ACC112 (cell line): Measurements from ENCODE around the gene AFG1L.
"Not testable (repeated sequence)": the region's sequence is repeated elsewhere in the genome, so short reads cannot be mapped to it uniquely, and the experiment has no call there.

Source experiments
- H2AFZ ChIP-seq: fragments of 200-600 bp; sonication (generic); one replicate; pipeline ENCODE4 v1.6.0; 2017; ENCODE audit warnings: antibody characterized with exemption, low read length; ENCODE audit not compliant: unreplicated experiment
- H3K27ac ChIP-seq: fragments of 200-600 bp; sonication (generic); 2 replicates; pipeline ENCODE4 v1.5.1; 2014; ENCODE audit warnings: low read depth, mild to moderate bottlenecking, antibody characterized with exemption, low read length, moderate library complexity
- H3K27me3 ChIP-seq: fragments of 200-600 bp; sonication (generic); 2 replicates; pipeline ENCODE4 v1.6.1; 2014; ENCODE audit warnings: mild to moderate bottlenecking, antibody characterized with exemption, low read length, moderate library complexity, mixed read lengths; ENCODE audit not compliant: insufficient read depth
- H3K36me3 ChIP-seq: fragments of 200-600 bp; sonication (generic); 2 replicates; pipeline ENCODE4 v1.6.1; 2016; ENCODE audit warnings: mild to moderate bottlenecking, antibody characterized with exemption, low read length, moderate library complexity, mixed read lengths; ENCODE audit not compliant: insufficient read depth
- H3K4me1 ChIP-seq: fragments of 200-600 bp; sonication (generic); one replicate; pipeline ENCODE4 v1.6.1; 2016; ENCODE audit warnings: low read length, mixed read lengths; ENCODE audit not compliant: insufficient read depth, unreplicated experiment, control insufficient read depth
- H3K4me3 ChIP-seq: fragments of 200-600 bp; sonication (generic); 2 replicates; pipeline ENCODE4 v1.5.1; 2014; ENCODE audit warnings: mild to moderate bottlenecking, low read depth, low read length
- H3K79me2 ChIP-seq: fragments of 200-600 bp; sonication (generic); one replicate; pipeline ENCODE4 v1.6.0; 2016; ENCODE audit warnings: low read length; ENCODE audit not compliant: control insufficient read depth, unreplicated experiment, insufficient read depth

AFG1L gene

GRCh38 chr6:108365478-108365877, 70.6 kb downstream of the AFG1L start:
- no peak overlapping the region for H2AFZ ChIP-seq
- H3K27me3 ChIP-seq, result no peaks in the 10 kb centered on the region
- H3K27ac ChIP-seq, result no peak overlapping the region
- no peaks in the 10 kb centered on the region for H3K79me2 ChIP-seq
- no peaks in the 10 kb centered on the region for H3K36me3 ChIP-seq
- no peak overlapping the region for H3K4me3 ChIP-seq
- no peaks in the 10 kb centered on the region for H3K4me1 ChIP-seq

- no peak overlapping the region for H3K27ac ChIP-seq
- H2AFZ ChIP-seq, result no peak overlapping the region
- no peak overlapping the region for H3K4me3 ChIP-seq
- H3K79me2 ChIP-seq, result no peaks in the 10 kb centered on the region
- no peaks in the 10 kb centered on the region for H3K36me3 ChIP-seq
- H3K27me3 ChIP-seq, result no peaks in the 10 kb centered on the region
- no peaks in the 10 kb centered on the region for H3K4me1 ChIP-seq
Measured at GRCh38 chr6:108366236-108366635, 71.4 kb downstream of the AFG1L start.

DNA sequence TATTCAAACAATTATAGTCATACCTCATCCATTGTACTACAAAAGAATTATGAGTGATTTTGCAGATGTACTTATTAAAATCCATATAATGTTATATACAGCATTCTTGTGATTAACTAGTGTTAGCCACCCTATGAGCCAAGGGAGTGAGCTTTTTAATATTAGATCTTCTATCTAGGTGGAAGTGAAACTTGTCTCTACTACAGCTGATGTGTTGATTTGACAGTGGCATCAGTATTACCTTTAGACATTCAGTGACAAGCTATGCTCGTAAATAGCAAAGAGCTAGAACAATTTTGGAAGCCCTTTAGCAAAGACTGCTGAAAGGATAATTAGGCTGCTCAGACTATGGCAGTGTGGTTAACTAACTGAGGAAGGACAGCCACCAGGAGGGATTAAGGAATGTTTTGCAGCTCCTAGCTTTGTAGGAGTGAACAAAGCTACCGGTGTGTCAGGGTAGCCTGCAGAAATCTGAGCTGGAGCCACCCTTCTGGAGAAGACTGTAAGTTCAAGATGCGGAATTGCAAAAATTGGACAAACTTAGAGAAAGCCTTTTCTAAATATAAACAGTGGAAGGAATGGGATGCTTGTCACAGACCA, 73.7 kb downstream of the AFG1L start:
- Histone ChIP-seq H3K27me3 (no peaks in the 10 kb centered on the region), H3K36me3 (no peaks in the 10 kb centered on the region), H3K79me2 (no peaks in the 10 kb centered on the region)

DNA sequence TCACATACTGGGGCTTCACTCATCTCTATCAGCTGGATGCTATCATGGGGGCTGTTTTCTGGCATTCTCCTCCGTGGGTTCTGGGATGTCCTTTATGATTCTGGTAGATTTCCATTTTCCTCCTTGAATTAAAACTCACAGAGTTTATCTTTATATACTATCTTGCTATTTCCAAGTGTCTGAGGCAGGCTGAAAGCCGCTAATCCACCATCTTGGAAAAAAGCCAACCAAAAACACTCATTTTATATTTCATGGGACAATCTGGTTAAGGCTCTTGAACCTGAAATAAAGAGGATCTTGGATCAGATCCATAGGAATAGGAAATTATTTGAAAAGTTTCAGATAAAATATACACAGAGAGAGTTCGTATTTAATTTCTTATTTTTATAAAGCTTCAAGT, 86.0 kb downstream of the AFG1L start:
- H2AFZ ChIP-seq, result no peak overlapping the region
- H3K27ac ChIP-seq, result no peak overlapping the region
- no peaks in the 10 kb centered on the region for H3K79me2 ChIP-seq
- no peak overlapping the region for H3K4me3 ChIP-seq
- no peaks in the 10 kb centered on the region for H3K27me3 ChIP-seq
- no peaks in the 10 kb centered on the region for H3K36me3 ChIP-seq
- H3K4me1 ChIP-seq, result no peaks in the 10 kb centered on the region

More for the DNA sequence above, 73.7 kb downstream of the AFG1L start:
- Histone ChIP-seq H3K4me1 (no peaks in the 10 kb centered on the region), H3K27ac (no peak overlapping the region), H2AFZ (no peak overlapping the region), H3K4me3 (no peak overlapping the region)

DNA sequence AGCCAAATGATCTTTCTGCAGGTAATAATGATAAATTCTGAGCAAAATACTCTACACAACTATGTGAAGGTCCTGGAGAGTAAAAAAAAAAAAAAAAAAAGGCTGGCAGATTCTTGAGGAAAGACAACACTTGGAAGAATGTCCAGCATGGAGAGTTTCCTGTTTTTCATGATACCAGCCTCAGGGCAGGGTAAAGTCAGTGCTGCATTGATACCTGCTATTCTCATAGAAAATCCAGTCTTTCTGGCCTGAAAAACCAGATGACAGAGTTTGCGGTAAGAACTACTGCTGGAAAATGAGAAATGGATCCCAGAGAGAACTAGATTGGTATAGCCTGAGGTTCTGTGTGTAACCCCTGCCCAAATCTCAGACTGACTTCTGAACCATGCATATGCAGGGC, 89.1 kb downstream of the AFG1L start:
- no peak overlapping the region for H3K27ac ChIP-seq
- H3K4me3 ChIP-seq, result no peak overlapping the region
- no peaks in the 10 kb centered on the region for H3K4me1 ChIP-seq
- no peaks in the 10 kb centered on the region for H3K79me2 ChIP-seq
- no peak overlapping the region for H2AFZ ChIP-seq
- no peaks in the 10 kb centered on the region for H3K27me3 ChIP-seq
- no peaks in the 10 kb centered on the region for H3K36me3 ChIP-seq

DNA sequence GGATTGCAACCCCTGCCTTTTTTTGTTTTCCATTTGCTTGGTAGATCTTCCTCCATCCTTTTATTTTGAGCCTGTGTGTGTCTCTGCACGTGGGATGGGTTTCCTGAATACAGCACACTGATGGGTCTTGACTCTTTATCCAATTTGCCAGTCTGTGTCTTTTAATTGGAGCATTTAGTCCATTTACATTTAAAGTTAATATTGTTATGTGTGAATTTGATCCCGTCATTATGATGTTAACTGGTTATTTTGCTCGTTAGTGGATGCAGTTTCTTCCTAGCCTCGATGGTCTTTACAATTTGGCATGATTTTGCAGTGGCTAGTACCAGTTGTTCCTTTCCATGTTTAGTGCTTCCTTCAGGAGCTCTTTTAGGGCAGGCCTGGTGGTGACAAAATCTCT, 94.3 kb downstream of the AFG1L start:
- H3K79me2 ChIP-seq, H3K4me1 ChIP-seq, H3K36me3 ChIP-seq, H3K4me3 ChIP-seq, H2AFZ ChIP-seq, H3K27ac ChIP-seq, H3K27me3 ChIP-seq: not testable (repeated sequence)

GRCh38 chr6:108395297-108395696, 100.4 kb downstream of the AFG1L start:
- H3K4me3 ChIP-seq, result no peak overlapping the region
- no peak overlapping the region for H3K27ac ChIP-seq
- no peaks in the 10 kb centered on the region for H3K79me2 ChIP-seq
- no peaks in the 10 kb centered on the region for H3K27me3 ChIP-seq
- H2AFZ ChIP-seq, result no peak overlapping the region
- no peaks in the 10 kb centered on the region for H3K36me3 ChIP-seq
- no peaks in the 10 kb centered on the region for H3K4me1 ChIP-seq

DNA sequence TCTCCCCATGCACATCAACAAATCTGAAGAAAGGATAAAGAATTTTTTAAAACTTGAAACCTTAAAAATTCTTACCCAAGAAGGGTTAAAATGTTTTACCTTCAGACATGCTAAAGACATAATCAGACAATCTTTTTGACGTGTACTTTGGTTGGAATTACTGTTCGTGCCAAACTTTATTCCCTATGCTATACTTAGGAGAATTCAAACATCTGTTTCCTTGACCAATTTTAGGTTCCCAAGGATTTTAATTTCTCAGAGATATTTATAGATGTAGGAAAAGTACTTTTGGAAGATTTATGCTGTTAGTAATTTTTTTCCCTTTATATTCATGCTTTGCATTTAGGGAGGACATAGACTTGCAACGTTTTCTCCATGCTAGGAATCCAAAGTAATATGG, 108.4 kb downstream of the AFG1L start:
- Histone ChIP-seq H3K27ac (no peak overlapping the region), H3K27me3 (no peaks in the 10 kb centered on the region), H2AFZ (no peak overlapping the region), H3K4me1 (no peaks in the 10 kb centered on the region), H3K79me2 (no peaks in the 10 kb centered on the region), H3K4me3 (no peak overlapping the region), H3K36me3 (peaks cover 3% of the 10 kb centered on the region; the same call in 1 of the 2 replicates)

DNA sequence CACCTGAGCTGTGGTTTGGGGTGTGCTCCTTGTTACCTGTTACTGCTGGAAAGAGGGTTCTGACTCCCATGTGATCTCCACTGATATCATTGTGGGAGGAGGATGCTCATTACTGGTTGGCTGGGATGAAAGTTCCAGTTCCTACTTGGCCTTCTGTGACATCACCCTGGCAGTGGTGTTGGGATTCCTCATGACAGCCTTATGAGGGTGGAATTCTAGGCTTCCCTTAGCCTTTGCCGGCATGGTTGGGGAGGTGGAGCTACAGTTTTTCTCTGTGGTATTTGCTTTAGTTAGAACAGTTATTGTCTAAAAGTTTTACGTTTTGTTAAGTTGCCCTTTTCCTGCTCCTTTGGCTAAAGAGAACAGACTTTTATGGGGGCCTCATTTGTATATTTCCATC, 112.1 kb downstream of the AFG1L start:
- H3K27ac ChIP-seq, result no peak overlapping the region

DNA sequence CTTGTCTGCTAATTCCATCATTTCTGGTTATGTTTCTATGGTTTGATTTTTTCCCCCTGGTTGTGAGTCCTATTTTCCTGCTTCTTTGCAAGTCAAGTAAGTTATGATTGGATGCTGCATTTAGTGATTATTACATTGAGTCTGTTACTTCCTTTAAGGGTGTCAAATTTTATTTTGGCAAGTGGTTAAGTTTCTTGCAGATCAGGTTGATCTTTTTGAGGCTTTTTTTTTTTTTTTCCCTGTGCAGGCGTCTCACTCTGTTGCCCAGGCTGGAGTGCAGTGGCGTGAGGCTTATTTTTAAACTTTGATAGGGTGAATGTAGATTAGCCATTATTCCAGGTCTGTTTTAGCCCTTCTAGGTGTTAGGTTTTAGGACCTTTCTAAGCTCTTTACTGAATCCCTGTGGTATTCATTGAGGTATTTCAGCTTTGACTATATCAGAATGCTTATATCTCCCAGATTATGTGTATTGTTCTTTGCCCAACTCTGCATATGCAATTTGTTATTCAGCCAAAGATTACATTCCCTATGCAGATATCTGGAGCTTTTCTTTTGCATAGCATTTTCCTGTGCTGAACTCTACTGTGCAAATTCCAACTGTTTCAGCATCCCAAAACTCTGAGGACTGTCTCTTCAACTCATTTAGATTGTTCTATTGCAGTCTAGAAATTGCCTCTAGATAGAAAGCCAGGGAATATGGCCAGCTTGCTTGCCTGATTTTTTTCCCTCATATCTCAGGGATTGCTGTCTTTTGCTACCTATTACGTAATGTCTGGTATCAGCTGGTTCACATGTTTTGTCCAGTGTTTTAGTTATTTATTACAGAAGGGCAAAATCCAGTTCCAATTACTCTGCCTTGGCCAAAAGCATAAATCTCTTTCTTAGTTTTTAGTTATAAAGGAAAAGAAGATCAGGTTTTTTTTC, 113.3 kb downstream of the AFG1L start:
- no peak overlapping the region for H2AFZ ChIP-seq
- H3K79me2 ChIP-seq, result no peaks in the 10 kb centered on the region
- H3K27me3 ChIP-seq, result no peaks in the 10 kb centered on the region
- no peaks in the 10 kb centered on the region for H3K4me1 ChIP-seq
- no peak overlapping the region for H3K27ac ChIP-seq
- H3K4me3 ChIP-seq, result no peak overlapping the region
- peaks cover 3% of the 10 kb centered on the region; the same call in 1 of the 2 replicates for H3K36me3 ChIP-seq

More for the DNA sequence above, 112.1 kb downstream of the AFG1L start:
- no peak overlapping the region for H3K4me3 ChIP-seq
- H3K79me2 ChIP-seq, result no peaks in the 10 kb centered on the region
- no peaks in the 10 kb centered on the region for H3K4me1 ChIP-seq
- no peak overlapping the region for H2AFZ ChIP-seq
- no peaks in the 10 kb centered on the region for H3K27me3 ChIP-seq
- H3K36me3 ChIP-seq, result peaks cover 3% of the 10 kb centered on the region; the same call in 1 of the 2 replicates

DNA sequence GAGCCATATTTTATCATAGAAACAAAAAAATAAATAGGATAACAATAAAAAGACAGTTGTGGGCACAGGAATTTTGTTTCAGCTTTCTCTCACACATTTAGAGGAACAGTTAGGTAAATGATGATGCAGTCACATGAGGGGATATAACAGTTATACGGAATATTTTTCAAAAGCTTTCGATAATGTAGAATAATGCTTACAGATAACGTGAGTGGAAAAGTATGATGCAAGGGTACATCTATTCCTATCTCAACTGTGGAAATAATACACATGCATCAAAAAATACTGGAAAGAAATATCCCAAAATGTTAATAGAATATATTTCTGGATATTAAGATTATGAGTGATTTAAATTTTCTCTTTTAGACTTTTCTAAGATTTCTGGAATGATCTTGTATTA, 114.0 kb downstream of the AFG1L start:
- H3K79me2 ChIP-seq, result no peaks in the 10 kb centered on the region
- H3K36me3 ChIP-seq, result peaks cover 3% of the 10 kb centered on the region; the same call in 1 of the 2 replicates
- H3K4me3 ChIP-seq, result no peak overlapping the region
- H3K27ac ChIP-seq, result no peak overlapping the region
- no peak overlapping the region for H2AFZ ChIP-seq
- H3K4me1 ChIP-seq, result no peaks in the 10 kb centered on the region
- no peaks in the 10 kb centered on the region for H3K27me3 ChIP-seq
